Tibial nerve (tissue), 3 donors: ENCODE data around the gene LIG3.
A peak's percentile ranks its signal among the peaks of the same experiment; 100 is the strongest.

Experiments used
- CTCF ChIP-seq, 5 experiments: fragments of 200-600 bp in 3 of 5; fragments of 450-650 bp in 2 of 5; sonication (generic) in 3 of 5; IDR thresholded peaks; one replicate each; pipeline ENCODE4 v1.5.1; 2016 to 2019; ENCODE audit warnings: antibody characterized with exemption in 5 of 5, mild to moderate bottlenecking in 3 of 5, moderate library complexity in 2 of 5
- POLR2A ChIP-seq, 2 donors: fragments of 450-650 bp; IDR thresholded peaks; one replicate each; pipeline ENCODE4 v1.6.1; 2017; ENCODE audit warnings: antibody characterized with exemption in 2 of 2, mild to moderate bottlenecking in 2 of 2, moderate library complexity in 2 of 2

GRCh38 chr17:34980353-34980680 lies at the start of gene LIG3:
- TF ChIP-seq CTCF (IDR thresholded peaks at IDR 0.05) = peak in 1 of 5 experiments; percentile 33
- peak; percentile 22 to 64 for TF ChIP-seq POLR2A (IDR thresholded peaks at IDR 0.05)
